Measurements from ENCODE around the gene BTN3A1.

- no peak for TF ChIP-seq ZNF423 (tag by site-specific recombination; IDR thresholded peaks at IDR 0.05)
- TF ChIP-seq ZNF311 (tag by site-specific recombination; IDR thresholded peaks at IDR 0.05; ENCODE audit: borderline replicate concordance): no peak
- no peak for TF ChIP-seq IKZF3 (tag by site-specific recombination; IDR thresholded peaks at IDR 0.05)
- TF ChIP-seq ZBTB1 (tag by site-specific recombination; IDR thresholded peaks at IDR 0.05): no peak
- TF ChIP-seq CTCF (tag by site-specific recombination; IDR thresholded peaks at IDR 0.05): no peak
- TF ChIP-seq REST (tag by site-specific recombination; IDR thresholded peaks at IDR 0.05): no peak
Measured at GRCh38 chr6:26441977-26442376, 39.9 kb downstream of the BTN3A1 start.
